Measurements from ENCODE around the gene PHF1. TPM values are rescaled to one million over a fixed set of nuclear protein-coding genes. Genes with fewer than 3 reads are reported as not detected.

PHF1 gene
- polyA plus RNA-seq, 3 donors = 3.0 to 90.2 (median 3.5) TPM

- peak overlapping the region; percentile 60 to 95 (median 78) for H3K27ac Mint-ChIP-seq
- TF ChIP-seq CTCF (IDR thresholded peaks at IDR 0.05) = no peak
- Histone ChIP-seq H3K4me2 (replicated peaks; ENCODE audit: extremely low read depth, low read length, poor library complexity, severe bottlenecking) (peak overlapping the region; percentile 92), H4K20me1 (ENCODE audit: insufficient read depth, low read length) (peaks cover 4% of the 10 kb centered on the region), H3K9me3 (replicated peaks in 1 of 2; ENCODE audit: control insufficient read depth in 1 of 2, insufficient read depth in 1 of 2, low read length in 2 of 2) (no peaks in the 10 kb centered on the region), H3K4me1 (ENCODE audit: control insufficient read depth in 1 of 2, insufficient read depth in 2 of 2, low read length in 2 of 2) (peaks cover 17 to 44% of the 10 kb centered on the region in 2 donors), H3K4me3 (replicated peaks in 1 of 3; ENCODE audit: low read depth in 2 of 3, low read length in 3 of 3) (peak overlapping the region; percentile 49 to 86 (median 69)), H3K27me3 (ENCODE audit: control insufficient read depth in 2 of 2, insufficient read depth in 2 of 2, low read length in 2 of 2) (no peaks in the 10 kb centered on the region), H3K27ac (ENCODE audit: low read depth in 1 of 2, low read length in 2 of 2) (peak overlapping the region; percentile 41 to 79), H3K79me2 (ENCODE audit: insufficient read depth, low read length) (peaks cover 15% of the 10 kb centered on the region), H3K9ac (ENCODE audit: insufficient read depth, low read length, poor library complexity, severe bottlenecking) (peak overlapping the region; percentile 84), H2AFZ (ENCODE audit: insufficient read depth, low read depth, low read length, poor library complexity, severe bottlenecking) (no peak overlapping the region), H3K36me3 (replicated peaks in 1 of 2; ENCODE audit: control insufficient read depth in 1 of 2, insufficient read depth in 2 of 2, low read length in 2 of 2) (peaks cover 3 to 48% of the 10 kb centered on the region in 2 donors)
- DNase-seq = no peak
- intact Hi-C loops (cut with micrococcal nuclease) = loop anchor here in 1 of 2 donors (1.0 to 10.0 kb wide), 3 partner anchors 20 to 207 kb away; partner anchors contain the start of genes HSD17B8, KIFC1, RING1 and RXRB
- no peaks in the 10 kb centered on the region for H3K9me3 Mint-ChIP-seq
- peaks cover 34% of the 10 kb centered on the region for H3K4me1 Mint-ChIP-seq
- peaks cover 0 to 2% (median 0%) of the 10 kb centered on the region in 3 donors for H3K27me3 Mint-ChIP-seq (ENCODE audit: low read depth in 3 of 3)
- H3K36me3 Mint-ChIP-seq = peaks cover 42 to 49% of the 10 kb centered on the region in 2 donors
- H3K4me3 Mint-ChIP-seq = peak overlapping the region; percentile 82 to 84
- WGBS (ENCODE audit: insufficient coverage) = 45% methylated on average over 2 of the region's 6 CpGs
These were observed 805 bp downstream of the PHF1 start for GRCh38 chr6:33411632-33412005.

GRCh38 chr6:33412140-33413009 lies 1.6 kb downstream of the PHF1 start:
- intact Hi-C loops (cut with micrococcal nuclease) = loop anchor here in 1 of 2 donors (10.0 kb wide), 2 partner anchors 98 to 208 kb away; partner anchors contain the start of genes HSD17B8, RING1, RXRB and SLC39A7
- peak overlapping the region in 5 of 7 donors; percentile 15 to 81 (median 19) for H3K27ac Mint-ChIP-seq
- Histone ChIP-seq H3K79me2 (ENCODE audit: insufficient read depth, low read length) (peaks cover 21% of the 10 kb centered on the region), H3K4me1 (ENCODE audit: control insufficient read depth in 1 of 2, insufficient read depth in 2 of 2, low read length in 2 of 2) (peaks cover 25 to 51% of the 10 kb centered on the region in 2 donors), H4K20me1 (ENCODE audit: insufficient read depth, low read length) (peaks cover 4% of the 10 kb centered on the region), H3K4me2 (replicated peaks; ENCODE audit: extremely low read depth, low read length, poor library complexity, severe bottlenecking) (no peak overlapping the region), H3K36me3 (replicated peaks in 1 of 2; ENCODE audit: control insufficient read depth in 1 of 2, insufficient read depth in 2 of 2, low read length in 2 of 2) (peaks cover 3 to 40% of the 10 kb centered on the region in 2 donors), H3K27me3 (ENCODE audit: control insufficient read depth in 2 of 2, insufficient read depth in 2 of 2, low read length in 2 of 2) (no peaks in the 10 kb centered on the region), H3K9ac (ENCODE audit: insufficient read depth, low read length, poor library complexity, severe bottlenecking) (no peak overlapping the region), H3K9me3 (replicated peaks in 1 of 2; ENCODE audit: control insufficient read depth in 1 of 2, insufficient read depth in 1 of 2, low read length in 2 of 2) (no peaks in the 10 kb centered on the region), H2AFZ (ENCODE audit: insufficient read depth, low read depth, low read length, poor library complexity, severe bottlenecking) (no peak overlapping the region), H3K4me3 (replicated peaks in 1 of 3; ENCODE audit: low read depth in 2 of 3, low read length in 3 of 3) (no peak overlapping the region), H3K27ac (ENCODE audit: low read depth in 1 of 2, low read length in 2 of 2) (no peak overlapping the region)
- DNase-seq = no peak
- H3K4me3 Mint-ChIP-seq = peak overlapping the region in 1 of 2 donors; percentile 82
- H3K4me1 Mint-ChIP-seq = peaks cover 41% of the 10 kb centered on the region
- 98% methylated on average over 5 of the region's 10 CpGs for WGBS (ENCODE audit: insufficient coverage)
- peaks cover 41 to 44% of the 10 kb centered on the region in 2 donors for H3K36me3 Mint-ChIP-seq
- H3K27me3 Mint-ChIP-seq (ENCODE audit: low read depth in 3 of 3) = peaks cover 0 to 2% (median 0%) of the 10 kb centered on the region in 3 donors
- H3K9me3 Mint-ChIP-seq = no peaks in the 10 kb centered on the region
- TF ChIP-seq CTCF (IDR thresholded peaks at IDR 0.05) = no peak

Measured in CD14-positive monocyte (primary cell).